Panc1 (cell line): ENCODE data around the gene LARP1. TPM values are rescaled to one million over a fixed set of nuclear protein-coding genes. Genes with fewer than 3 reads are reported as not detected.

Experiments
- ATAC-seq: fragments of 200-7000 bp; cut with Tn5 transposase; 2 replicates; pipeline ENCODE4 v1.9.1; 2020; ENCODE audit warnings: mild to moderate bottlenecking, moderate library complexity
- BruUV-seq: library from RNA; stranded (reverse); fragments of 400-500 nt; replicated peaks from 2 replicates; lab custom pipeline; 2021; lab: Mats Ljungman, UMichigan
- CTCF ChIA-PET: fragments of 300-600 bp; sonication (Branson Sonifier 250); formaldehyde crosslinking; loops from one replicate; lab custom pipeline; 2022; ENCODE audit warnings: antibody characterized with exemption; lab: Charles Lee
- POLR2A ChIA-PET: fragments of 300-600 bp; sonication (Branson Sonifier 250); formaldehyde crosslinking; loops from one replicate; lab custom pipeline; 2022; ENCODE audit warnings: antibody characterized with exemption; lab: Charles Lee
- DNase-seq: peaks from one replicate; pipeline ENCODE4 v3.0.0-alpha.2; 2010; ENCODE audit warnings: low read depth, low spot score
- H3K27ac ChIP-seq: 2 replicates; pipeline ENCODE4 v1.5.1; 2011; ENCODE audit warnings: mild to moderate bottlenecking, low read length, inconsistent platforms
- H3K27me3 ChIP-seq: fragments of 200-500 bp; sonication (Bioruptor generic); 2 replicates; pipeline ENCODE4 v1.6.0; 2014; ENCODE audit warnings: low read length, inconsistent platforms; ENCODE audit not compliant: control insufficient read depth, insufficient read depth
- H3K36me3 ChIP-seq: fragments of 200-500 bp; sonication (Bioruptor generic); 2 replicates; pipeline ENCODE4 v1.5.1; 2014; ENCODE audit warnings: inconsistent platforms, mild to moderate bottlenecking, low read length, moderate library complexity; ENCODE audit not compliant: control insufficient read depth, insufficient read depth
- H3K4me1 ChIP-seq: 2 replicates; pipeline ENCODE4 v1.5.1; 2011; ENCODE audit warnings: inconsistent platforms, mild to moderate bottlenecking, low read length, moderate library complexity; ENCODE audit not compliant: control insufficient read depth, insufficient read depth
- H3K4me3 ChIP-seq, 2 experiments: 2 replicates each; pipeline ENCODE4 v1.5.1; 2011 to 2012; ENCODE audit warnings: low read depth in 2 of 2, low read length in 2 of 2, mild to moderate bottlenecking in 2 of 2, inconsistent platforms in 1 of 2, moderate library complexity in 1 of 2
- H3K9me3 ChIP-seq: fragments of 200-500 bp; sonication (Bioruptor generic); 2 replicates; pipeline ENCODE4 v1.5.1; 2014; ENCODE audit warnings: low read depth, mild to moderate bottlenecking, inconsistent platforms, low read length, moderate library complexity; ENCODE audit not compliant: control insufficient read depth, insufficient read depth
- POLR2AphosphoS5 ChIP-seq: IDR thresholded peaks from 2 replicates; pipeline ENCODE4 v1.6.1; 2012; ENCODE audit warnings: mild to moderate bottlenecking, low read depth, low read length, moderate library complexity
- SIN3A ChIP-seq: IDR thresholded peaks from 2 replicates; pipeline ENCODE4 v1.6.1; 2012; ENCODE audit warnings: low read depth, mild to moderate bottlenecking, low read length, moderate library complexity, borderline replicate concordance; ENCODE audit not compliant: insufficient read depth
- TCF7L2 ChIP-seq: IDR thresholded peaks from 2 replicates; pipeline ENCODE4 v1.6.1; 2011; ENCODE audit warnings: mild to moderate bottlenecking, low read depth, low read length, inconsistent platforms
- in situ Hi-C: cut with HindIII; loops from 2 replicates; pipeline ENCODE4 v1.10.0; 2016; ENCODE audit warnings: low sequenced_read_pairs, low pct_unique_long_range_greater_than_20kb
- intact Hi-C: fragments of 100-400 bp; cut with micrococcal nuclease; formaldehyde crosslinking; loops from one replicate; pipeline ENCODE4 v1.10.0; 2022; ENCODE audit not compliant: unreplicated experiment
- total RNA-seq: library from RNA; stranded (reverse); gene quantifications from one replicate; pipeline ENCODE4 v1.2.1, GENCODE V29; 2021; ENCODE audit not compliant: unreplicated experiment
- TF ChIP-seq, protein P1 (sequence below), 2 experiments: IDR thresholded peaks; 2 replicates each; pipeline ENCODE4 v1.6.1; 2011 to 2012; ENCODE audit warnings: low read depth in 2 of 2, control low read depth in 1 of 2, low read length in 1 of 2, mild to moderate bottlenecking in 1 of 2, moderate library complexity in 1 of 2; ENCODE audit not compliant: insufficient read depth in 1 of 2
- TF ChIP-seq, protein P2 (sequence below): fragments of 450-650 bp; IDR thresholded peaks from 2 replicates; pipeline ENCODE4 v1.5.1; 2017; ENCODE audit warnings: mild to moderate bottlenecking

LARP1 gene
- total RNA-seq, 1 experiment from 2014 or later: 325 TPM

DNA sequence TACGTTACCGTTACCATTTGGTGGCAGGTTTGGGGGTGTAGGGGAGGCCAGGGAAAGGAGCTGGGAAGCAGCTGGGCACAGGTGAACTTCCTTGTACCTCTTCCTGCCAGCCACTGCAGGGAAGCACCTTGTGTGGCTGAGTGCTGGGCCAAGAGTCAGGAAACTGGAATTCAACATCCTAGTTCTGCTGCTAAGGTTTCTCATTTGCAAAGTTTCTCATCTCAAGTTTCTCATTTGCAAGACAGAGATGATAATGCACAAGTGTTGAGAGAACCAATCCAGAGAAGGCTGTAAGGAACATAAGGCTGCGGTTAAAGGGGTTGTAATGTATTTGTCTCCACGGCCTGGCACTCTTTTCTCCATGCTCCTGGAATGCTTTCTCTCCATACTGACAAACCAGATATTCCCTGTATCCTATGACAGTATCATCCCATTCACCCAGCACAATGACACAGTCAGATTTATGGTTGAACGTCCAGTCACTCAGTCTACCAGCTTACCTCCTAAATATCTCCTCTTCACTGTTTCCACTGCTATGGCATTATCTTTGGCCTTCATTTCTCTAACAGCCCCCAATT, 33.6 kb upstream of the LARP1 start:
- in situ Hi-C loops (no loop called here), intact Hi-C loops (no loop called here)
- ChIA-PET CTCF (no interaction called here), POLR2A (no interaction called here)
- Histone ChIP-seq H3K36me3 (no peaks in the 10 kb centered on the region), H3K4me1 (no peaks in the 10 kb centered on the region), H3K9me3 (no peaks in the 10 kb centered on the region), H3K27me3 (no peaks in the 10 kb centered on the region), H3K4me3 (no peak overlapping the region), H3K27ac (no peak overlapping the region)
- TF ChIP-seq, protein P1, sequence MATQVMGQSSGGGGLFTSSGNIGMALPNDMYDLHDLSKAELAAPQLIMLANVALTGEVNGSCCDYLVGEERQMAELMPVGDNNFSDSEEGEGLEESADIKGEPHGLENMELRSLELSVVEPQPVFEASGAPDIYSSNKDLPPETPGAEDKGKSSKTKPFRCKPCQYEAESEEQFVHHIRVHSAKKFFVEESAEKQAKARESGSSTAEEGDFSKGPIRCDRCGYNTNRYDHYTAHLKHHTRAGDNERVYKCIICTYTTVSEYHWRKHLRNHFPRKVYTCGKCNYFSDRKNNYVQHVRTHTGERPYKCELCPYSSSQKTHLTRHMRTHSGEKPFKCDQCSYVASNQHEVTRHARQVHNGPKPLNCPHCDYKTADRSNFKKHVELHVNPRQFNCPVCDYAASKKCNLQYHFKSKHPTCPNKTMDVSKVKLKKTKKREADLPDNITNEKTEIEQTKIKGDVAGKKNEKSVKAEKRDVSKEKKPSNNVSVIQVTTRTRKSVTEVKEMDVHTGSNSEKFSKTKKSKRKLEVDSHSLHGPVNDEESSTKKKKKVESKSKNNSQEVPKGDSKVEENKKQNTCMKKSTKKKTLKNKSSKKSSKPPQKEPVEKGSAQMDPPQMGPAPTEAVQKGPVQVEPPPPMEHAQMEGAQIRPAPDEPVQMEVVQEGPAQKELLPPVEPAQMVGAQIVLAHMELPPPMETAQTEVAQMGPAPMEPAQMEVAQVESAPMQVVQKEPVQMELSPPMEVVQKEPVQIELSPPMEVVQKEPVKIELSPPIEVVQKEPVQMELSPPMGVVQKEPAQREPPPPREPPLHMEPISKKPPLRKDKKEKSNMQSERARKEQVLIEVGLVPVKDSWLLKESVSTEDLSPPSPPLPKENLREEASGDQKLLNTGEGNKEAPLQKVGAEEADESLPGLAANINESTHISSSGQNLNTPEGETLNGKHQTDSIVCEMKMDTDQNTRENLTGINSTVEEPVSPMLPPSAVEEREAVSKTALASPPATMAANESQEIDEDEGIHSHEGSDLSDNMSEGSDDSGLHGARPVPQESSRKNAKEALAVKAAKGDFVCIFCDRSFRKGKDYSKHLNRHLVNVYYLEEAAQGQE (IDR thresholded peaks at IDR 0.05; ENCODE audit: insufficient read depth in 1 of 2, low read depth in 2 of 2, low read length in 1 of 2): no peak
- no peak for TF ChIP-seq SIN3A
- TF ChIP-seq, protein P2, sequence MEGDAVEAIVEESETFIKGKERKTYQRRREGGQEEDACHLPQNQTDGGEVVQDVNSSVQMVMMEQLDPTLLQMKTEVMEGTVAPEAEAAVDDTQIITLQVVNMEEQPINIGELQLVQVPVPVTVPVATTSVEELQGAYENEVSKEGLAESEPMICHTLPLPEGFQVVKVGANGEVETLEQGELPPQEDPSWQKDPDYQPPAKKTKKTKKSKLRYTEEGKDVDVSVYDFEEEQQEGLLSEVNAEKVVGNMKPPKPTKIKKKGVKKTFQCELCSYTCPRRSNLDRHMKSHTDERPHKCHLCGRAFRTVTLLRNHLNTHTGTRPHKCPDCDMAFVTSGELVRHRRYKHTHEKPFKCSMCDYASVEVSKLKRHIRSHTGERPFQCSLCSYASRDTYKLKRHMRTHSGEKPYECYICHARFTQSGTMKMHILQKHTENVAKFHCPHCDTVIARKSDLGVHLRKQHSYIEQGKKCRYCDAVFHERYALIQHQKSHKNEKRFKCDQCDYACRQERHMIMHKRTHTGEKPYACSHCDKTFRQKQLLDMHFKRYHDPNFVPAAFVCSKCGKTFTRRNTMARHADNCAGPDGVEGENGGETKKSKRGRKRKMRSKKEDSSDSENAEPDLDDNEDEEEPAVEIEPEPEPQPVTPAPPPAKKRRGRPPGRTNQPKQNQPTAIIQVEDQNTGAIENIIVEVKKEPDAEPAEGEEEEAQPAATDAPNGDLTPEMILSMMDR: no peak
- TF ChIP-seq TCF7L2: no peak
- TF ChIP-seq POLR2AphosphoS5: no peak
- no peak for DNase-seq
- no TSS peak for BruUV-seq
- ATAC-seq: no peak; the same call in 1 of the 2 replicates

DNA sequence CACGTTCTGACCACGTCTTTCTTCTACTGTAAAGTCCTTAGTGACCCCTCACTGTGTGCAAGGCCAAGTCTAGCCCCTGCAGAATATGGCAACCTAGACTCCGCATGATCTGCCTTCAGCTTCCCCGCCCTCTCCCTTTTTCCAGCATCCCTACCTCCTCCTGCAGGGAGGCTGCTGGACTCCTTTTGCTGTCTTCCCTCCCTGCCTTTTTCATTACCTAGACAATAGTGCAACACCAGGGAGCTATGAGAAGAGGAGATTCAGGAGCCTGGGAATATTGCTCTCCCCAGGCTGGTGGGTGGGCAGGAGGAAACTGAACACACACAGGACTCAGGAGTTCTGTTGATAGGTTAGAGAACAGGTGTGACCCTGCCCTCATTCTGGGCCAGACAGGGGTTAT, 33.1 kb upstream of the LARP1 start:
- Histone ChIP-seq H3K4me1 (no peaks in the 10 kb centered on the region), H3K36me3 (no peaks in the 10 kb centered on the region), H3K27me3 (no peaks in the 10 kb centered on the region), H3K4me3 (no peak overlapping the region), H3K9me3 (no peaks in the 10 kb centered on the region), H3K27ac (no peak overlapping the region)
- intact Hi-C loops (no loop called here), in situ Hi-C loops (no loop called here)
- TF ChIP-seq SIN3A (no peak), TCF7L2 (no peak), POLR2AphosphoS5 (no peak)
- TF ChIP-seq, protein P2: no peak
- TF ChIP-seq, protein P1 (IDR thresholded peaks at IDR 0.05; ENCODE audit: insufficient read depth in 1 of 2, low read depth in 2 of 2, low read length in 1 of 2): no peak
- DNase-seq (no peak), ATAC-seq (no peak)
- ChIA-PET POLR2A (no interaction called here), CTCF (no interaction called here)
- BruUV-seq: no TSS peak
